Esophagus muscularis mucosa (tissue), 4 donors: ENCODE results near the gene CT45A9.
"Not testable (repeated sequence)": the region's sequence is repeated elsewhere in the genome, so short reads cannot be mapped to it uniquely, and the experiment has no call there.

Experiments
- EP300 ChIP-seq: sonication (generic); formaldehyde crosslinking; IDR thresholded peaks from one replicate; pipeline ENCODE4 v1.6.1; 2017; ENCODE audit warnings: antibody characterized with exemption
- POLR2A ChIP-seq: fragments of 450-650 bp; IDR thresholded peaks from one replicate; pipeline ENCODE4 v1.6.1; 2017; ENCODE audit warnings: antibody characterized with exemption, moderate library complexity, mild to moderate bottlenecking, low read depth
- TF ChIP-seq, protein P1 (sequence below), 3 experiments: fragments of 200-600 bp in 2 of 3; fragments of 450-650 bp in 1 of 3; sonication (generic) in 2 of 3; IDR thresholded peaks; one replicate each; pipeline ENCODE4 v1.5.1; 2017 to 2019; ENCODE audit warnings: antibody characterized with exemption in 3 of 3, mild to moderate bottlenecking in 2 of 3, moderate library complexity in 1 of 3

DNA sequence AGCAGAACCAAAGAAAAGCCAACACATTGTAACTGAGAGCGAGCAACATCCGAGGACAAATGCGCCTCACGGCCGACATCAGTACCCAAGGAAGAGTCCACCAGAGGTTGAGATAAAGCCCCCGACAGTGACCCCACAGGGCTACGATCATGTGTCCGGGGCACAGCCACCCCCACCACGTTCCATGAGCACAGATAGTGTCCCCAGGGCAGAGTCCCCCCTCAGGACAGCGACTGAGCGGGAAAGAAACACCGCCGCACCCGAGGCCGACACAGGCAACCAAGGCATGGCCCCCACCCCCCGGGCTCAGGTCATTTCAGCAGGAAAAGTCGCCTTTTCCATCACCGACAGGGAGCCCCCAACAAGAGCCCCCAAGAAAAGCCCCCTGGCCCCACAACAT lies 16.6 kb upstream of the CT45A9 start:
- TF ChIP-seq, protein P1, sequence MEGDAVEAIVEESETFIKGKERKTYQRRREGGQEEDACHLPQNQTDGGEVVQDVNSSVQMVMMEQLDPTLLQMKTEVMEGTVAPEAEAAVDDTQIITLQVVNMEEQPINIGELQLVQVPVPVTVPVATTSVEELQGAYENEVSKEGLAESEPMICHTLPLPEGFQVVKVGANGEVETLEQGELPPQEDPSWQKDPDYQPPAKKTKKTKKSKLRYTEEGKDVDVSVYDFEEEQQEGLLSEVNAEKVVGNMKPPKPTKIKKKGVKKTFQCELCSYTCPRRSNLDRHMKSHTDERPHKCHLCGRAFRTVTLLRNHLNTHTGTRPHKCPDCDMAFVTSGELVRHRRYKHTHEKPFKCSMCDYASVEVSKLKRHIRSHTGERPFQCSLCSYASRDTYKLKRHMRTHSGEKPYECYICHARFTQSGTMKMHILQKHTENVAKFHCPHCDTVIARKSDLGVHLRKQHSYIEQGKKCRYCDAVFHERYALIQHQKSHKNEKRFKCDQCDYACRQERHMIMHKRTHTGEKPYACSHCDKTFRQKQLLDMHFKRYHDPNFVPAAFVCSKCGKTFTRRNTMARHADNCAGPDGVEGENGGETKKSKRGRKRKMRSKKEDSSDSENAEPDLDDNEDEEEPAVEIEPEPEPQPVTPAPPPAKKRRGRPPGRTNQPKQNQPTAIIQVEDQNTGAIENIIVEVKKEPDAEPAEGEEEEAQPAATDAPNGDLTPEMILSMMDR (IDR thresholded peaks at IDR 0.05) = not testable (repeated sequence)
- not testable (repeated sequence) for TF ChIP-seq EP300, POLR2A
